C4-2B (cell line): ENCODE results near the gene COL4A1.

ENCODE experiments used
- ZFX ChIP-seq: fragments of 450-650 bp; IDR thresholded peaks from 2 replicates; pipeline ENCODE4 v1.6.1; 2017
- TF ChIP-seq, protein P1 (sequence below): fragments of 450-650 bp; conservative IDR thresholded peaks from 2 replicates; pipeline ENCODE4 v1.5.1; 2017; ENCODE audit warnings: mild to moderate bottlenecking

DNA sequence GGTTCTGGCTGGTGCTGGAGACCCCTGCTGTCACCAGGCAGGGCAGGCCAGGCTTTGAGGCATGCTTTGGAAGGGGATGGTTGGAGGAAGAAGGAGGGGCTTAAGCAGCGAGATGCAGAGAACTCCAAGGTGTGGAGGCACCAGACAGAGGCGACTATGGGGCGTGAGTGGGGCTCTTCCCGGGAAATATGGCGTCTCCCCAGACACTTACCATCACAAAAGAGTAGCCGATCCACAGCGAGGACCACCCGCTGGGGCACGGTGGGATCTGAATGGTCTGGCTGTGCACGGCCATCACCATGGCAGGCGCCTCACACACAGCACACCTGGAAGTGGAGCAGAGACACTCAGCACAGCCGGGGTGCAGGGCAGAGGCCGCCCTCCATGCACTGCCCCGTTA lies 151.9 kb downstream of the COL4A1 start:
- TF ChIP-seq, protein P1, sequence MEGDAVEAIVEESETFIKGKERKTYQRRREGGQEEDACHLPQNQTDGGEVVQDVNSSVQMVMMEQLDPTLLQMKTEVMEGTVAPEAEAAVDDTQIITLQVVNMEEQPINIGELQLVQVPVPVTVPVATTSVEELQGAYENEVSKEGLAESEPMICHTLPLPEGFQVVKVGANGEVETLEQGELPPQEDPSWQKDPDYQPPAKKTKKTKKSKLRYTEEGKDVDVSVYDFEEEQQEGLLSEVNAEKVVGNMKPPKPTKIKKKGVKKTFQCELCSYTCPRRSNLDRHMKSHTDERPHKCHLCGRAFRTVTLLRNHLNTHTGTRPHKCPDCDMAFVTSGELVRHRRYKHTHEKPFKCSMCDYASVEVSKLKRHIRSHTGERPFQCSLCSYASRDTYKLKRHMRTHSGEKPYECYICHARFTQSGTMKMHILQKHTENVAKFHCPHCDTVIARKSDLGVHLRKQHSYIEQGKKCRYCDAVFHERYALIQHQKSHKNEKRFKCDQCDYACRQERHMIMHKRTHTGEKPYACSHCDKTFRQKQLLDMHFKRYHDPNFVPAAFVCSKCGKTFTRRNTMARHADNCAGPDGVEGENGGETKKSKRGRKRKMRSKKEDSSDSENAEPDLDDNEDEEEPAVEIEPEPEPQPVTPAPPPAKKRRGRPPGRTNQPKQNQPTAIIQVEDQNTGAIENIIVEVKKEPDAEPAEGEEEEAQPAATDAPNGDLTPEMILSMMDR, result no peak
- no peak for TF ChIP-seq ZFX
